GM19372 (cell line): ENCODE data around the gene FAM53C.
"Not testable (repeated sequence)": the region's sequence is repeated elsewhere in the genome, so short reads cannot be mapped to it uniquely, and the experiment has no call there.

Experiments used
- ATAC-seq: cut with Tn5 transposase; IDR thresholded peaks from one replicate; pipeline ENCODE4 v1.9.1; 2021; ENCODE audit warnings: mild to moderate bottlenecking, low read depth, moderate library complexity; ENCODE audit not compliant: unreplicated experiment

FAM53C gene

DNA sequence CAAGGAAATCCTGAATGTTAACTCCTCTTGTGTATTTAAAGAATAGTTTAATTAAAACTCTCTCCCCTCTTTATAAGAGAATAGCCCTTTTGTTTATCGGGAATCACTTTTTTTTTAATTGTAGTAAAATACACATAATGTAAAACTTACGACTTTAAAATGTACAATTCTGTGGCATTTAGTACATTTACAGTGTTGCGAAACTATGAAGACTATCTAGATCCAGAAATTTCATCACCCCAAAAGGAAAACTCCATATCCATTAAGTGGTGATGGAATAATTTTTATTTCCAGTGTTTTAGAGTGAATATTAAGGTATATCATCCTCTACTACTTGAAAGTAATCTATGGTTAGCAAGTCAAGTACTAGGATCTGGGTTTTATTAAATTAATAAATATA lies 51.3 kb downstream of the FAM53C start:
- no peak for ATAC-seq

DNA sequence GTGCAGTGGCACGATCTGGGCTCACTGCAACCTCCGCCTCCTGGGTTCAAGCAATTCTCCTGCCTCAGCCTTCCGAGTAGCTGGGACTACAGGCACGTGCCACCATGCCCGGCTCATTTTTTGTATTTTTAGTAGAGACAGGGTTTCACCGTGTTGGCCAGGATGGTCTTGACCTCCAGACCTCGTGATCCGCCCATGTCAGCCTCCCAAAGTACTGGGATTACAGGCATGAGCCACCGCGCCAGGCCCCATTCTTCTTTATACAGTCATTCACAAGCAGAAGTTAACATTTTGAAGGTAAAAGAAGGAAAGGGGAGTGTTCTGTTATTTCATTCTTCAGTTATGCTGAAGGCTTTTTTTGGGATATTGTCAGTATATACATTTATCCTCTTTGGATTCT lies 51.8 kb downstream of the FAM53C start:
- ATAC-seq = not testable (repeated sequence)

- ATAC-seq = no peak
Observed at GRCh38 chr5:138391859-138392386, 53.9 kb downstream of the FAM53C start.
